Thoracic aorta (tissue), 2 donors: Measurements from ENCODE around the gene RORC. TPM values are rescaled to one million over a fixed set of nuclear protein-coding genes. Genes with fewer than 3 reads are reported as not detected.

ENCODE experiments used
- ATAC-seq: fragments of 150-250 bp; one replicate; pipeline ENCODE4 v1.8.0; 2017; ENCODE audit warnings: low read depth; ENCODE audit not compliant: insufficient number of reproducible peaks, low FRiP score
- DNase-seq: peaks from one replicate; pipeline ENCODE4 v3.0.0-alpha.2; 2020; ENCODE audit warnings: low spot score
- H3K27ac ChIP-seq, 2 donors: fragments of 200-600 bp; sonication (generic); 1 replicate in 1 of 2; 2 replicates in 1 of 2; pipeline ENCODE4 v1.5.1; 2016; ENCODE audit warnings: mild to moderate bottlenecking in 2 of 2, moderate library complexity in 2 of 2
- H3K27me3 ChIP-seq: fragments of 200-600 bp; sonication (generic); replicated peaks from 2 replicates; pipeline ENCODE4 v1.6.0; 2016; ENCODE audit warnings: mild to moderate bottlenecking; ENCODE audit not compliant: insufficient read depth
- H3K36me3 ChIP-seq: fragments of 200-600 bp; sonication (generic); one replicate; pipeline ENCODE4 v1.5.1; 2016
- H3K4me1 ChIP-seq, 2 donors: fragments of 200-600 bp; sonication (generic); 1 replicate in 1 of 2; 2 replicates in 1 of 2; pipeline versions ENCODE4 v1.5.1 to v1.6.0; 2016; ENCODE audit warnings: low read depth in 2 of 2, mild to moderate bottlenecking in 1 of 2; ENCODE audit not compliant: control insufficient read depth in 1 of 2
- H3K4me3 ChIP-seq: fragments of 200-600 bp; sonication (generic); 2 replicates; pipeline ENCODE4 v1.5.1; 2016; ENCODE audit warnings: mild to moderate bottlenecking
- H3K9me3 ChIP-seq: fragments of 200-600 bp; sonication (generic); 2 replicates; pipeline ENCODE4 v1.5.1; 2016
- total RNA-seq, 2 donors: library from RNA; depleted of rRNA; stranded (reverse); fragments of >200 nt; gene quantifications; one replicate each; pipeline versions ENCODE4 v1.1.0 to v1.2.3, GENCODE V29; 2016
- TF ChIP-seq, protein P1 (sequence below): fragments of 200-600 bp; sonication (generic); IDR thresholded peaks from one replicate; pipeline ENCODE4 v1.5.1; 2019; ENCODE audit warnings: antibody characterized with exemption

Gene RORC
- total RNA-seq, 2 donors from 2014 or later: not detected

DNA sequence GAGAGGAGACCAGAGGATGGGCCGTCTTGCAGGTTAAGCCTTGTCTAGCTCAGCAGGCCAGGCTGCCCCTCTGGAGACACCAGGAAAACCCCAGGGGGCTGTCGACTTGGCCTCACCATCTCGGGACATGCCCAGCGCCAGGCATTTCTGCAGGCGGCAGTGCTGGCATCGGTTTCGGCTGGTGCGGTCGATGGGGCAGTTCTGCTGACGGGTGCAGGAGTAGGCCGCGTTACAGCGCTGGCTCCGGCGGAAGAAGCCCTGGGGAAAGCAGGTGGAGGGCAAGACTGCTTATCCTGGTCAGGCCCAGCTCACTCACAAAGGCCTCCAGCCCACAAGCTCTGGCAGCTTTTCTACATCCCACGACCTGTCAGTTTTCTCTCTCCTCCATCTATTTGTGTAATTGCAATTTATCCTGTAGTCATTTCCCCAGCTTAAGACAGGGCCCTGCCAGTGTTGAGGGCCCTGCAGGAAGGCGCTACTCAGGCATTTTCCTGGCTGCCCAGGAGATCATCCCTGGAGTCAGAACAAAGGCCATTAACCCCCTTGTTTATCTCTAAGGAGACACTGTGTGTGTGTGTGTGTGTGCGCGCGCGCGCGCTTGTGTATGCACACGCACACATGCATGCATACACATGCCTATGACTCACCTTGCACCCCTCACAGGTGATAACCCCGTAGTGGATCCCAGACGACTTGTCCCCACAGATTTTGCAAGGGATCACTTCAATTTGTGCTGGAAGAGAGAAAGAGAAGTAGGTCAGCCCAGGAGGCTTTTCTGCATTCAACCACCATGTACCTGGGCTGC, 14.9 kb downstream of the RORC start:
- TF ChIP-seq, protein P1, sequence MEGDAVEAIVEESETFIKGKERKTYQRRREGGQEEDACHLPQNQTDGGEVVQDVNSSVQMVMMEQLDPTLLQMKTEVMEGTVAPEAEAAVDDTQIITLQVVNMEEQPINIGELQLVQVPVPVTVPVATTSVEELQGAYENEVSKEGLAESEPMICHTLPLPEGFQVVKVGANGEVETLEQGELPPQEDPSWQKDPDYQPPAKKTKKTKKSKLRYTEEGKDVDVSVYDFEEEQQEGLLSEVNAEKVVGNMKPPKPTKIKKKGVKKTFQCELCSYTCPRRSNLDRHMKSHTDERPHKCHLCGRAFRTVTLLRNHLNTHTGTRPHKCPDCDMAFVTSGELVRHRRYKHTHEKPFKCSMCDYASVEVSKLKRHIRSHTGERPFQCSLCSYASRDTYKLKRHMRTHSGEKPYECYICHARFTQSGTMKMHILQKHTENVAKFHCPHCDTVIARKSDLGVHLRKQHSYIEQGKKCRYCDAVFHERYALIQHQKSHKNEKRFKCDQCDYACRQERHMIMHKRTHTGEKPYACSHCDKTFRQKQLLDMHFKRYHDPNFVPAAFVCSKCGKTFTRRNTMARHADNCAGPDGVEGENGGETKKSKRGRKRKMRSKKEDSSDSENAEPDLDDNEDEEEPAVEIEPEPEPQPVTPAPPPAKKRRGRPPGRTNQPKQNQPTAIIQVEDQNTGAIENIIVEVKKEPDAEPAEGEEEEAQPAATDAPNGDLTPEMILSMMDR: no peak
- H3K36me3 ChIP-seq: no peaks in the 10 kb centered on the region
- no peaks in the 10 kb centered on the region for H3K27me3 ChIP-seq
- H3K4me3 ChIP-seq: no peak overlapping the region
- no peaks in the 10 kb centered on the region for H3K4me1 ChIP-seq
- DNase-seq: no peak
- no peaks in the 10 kb centered on the region for H3K9me3 ChIP-seq
- no peak for ATAC-seq
- H3K27ac ChIP-seq: no peak overlapping the region

DNA sequence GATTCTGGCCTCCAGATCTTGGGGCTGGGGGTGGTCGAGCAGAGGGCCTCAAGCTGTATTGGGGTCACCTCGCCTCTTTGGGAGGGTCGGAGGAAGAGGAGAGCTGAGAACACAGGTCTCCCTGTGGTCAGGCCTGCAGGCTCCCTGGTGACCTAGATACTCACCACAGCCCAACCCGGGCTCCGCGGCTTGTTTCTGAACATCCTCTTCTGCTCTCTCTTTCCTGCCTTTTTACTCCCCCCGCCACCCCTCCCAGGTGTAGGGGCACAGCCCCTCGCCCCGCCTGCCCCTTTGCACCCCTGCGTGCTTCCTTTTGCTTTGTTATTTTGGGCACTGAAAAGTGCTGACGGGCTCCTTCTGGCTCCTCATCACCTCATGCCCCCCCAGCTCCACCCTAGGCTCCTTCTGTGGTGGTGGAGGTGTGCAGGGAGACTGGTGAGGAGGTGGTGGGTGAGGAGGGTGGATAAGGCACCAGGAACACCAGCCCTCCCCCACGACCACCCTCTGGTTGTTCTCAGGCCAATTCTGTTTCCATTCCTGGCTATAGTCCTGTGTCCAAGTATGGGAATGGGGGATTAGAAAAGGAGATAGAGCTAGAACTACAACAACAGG, 15.8 kb downstream of the RORC start:
- TF ChIP-seq, protein P1: no peak
- H3K4me3 ChIP-seq: no peak overlapping the region
- H3K27ac ChIP-seq: no peak overlapping the region
- ATAC-seq: no peak
- no peaks in the 10 kb centered on the region for H3K36me3 ChIP-seq
- no peak for DNase-seq
- no peaks in the 10 kb centered on the region for H3K9me3 ChIP-seq
- no peaks in the 10 kb centered on the region for H3K27me3 ChIP-seq
- no peaks in the 10 kb centered on the region for H3K4me1 ChIP-seq

DNA sequence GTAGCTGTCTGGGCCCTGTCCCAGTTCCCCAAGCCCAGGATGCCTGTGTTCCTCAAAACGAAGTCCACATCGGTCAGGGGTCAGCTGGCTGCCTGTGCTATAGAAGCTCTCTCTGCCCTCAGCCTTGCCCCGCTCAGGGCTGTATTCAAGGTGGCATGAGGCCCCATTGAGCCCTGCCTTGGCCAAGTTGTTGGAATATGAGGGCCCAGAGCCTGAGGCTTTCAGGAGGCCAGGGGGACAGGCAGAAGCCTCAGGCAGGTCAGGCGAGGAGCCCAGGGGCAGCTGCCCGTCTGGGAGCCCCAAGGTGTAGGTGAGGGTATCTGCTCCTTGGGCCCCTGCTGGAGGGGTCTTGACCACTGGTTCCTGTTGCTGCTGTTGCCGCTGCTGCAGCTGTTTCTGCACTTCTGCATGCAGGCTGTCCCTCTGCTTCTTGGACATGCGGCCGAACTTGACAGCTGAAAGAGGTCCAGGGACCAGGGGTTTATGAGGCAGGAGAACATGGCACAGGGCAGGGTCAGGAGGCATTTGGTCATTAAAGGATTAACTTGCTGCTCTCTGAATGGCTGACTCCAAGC, 16.5 kb downstream of the RORC start:
- H3K4me1 ChIP-seq: no peaks in the 10 kb centered on the region
- ATAC-seq: no peak
- H3K36me3 ChIP-seq: no peaks in the 10 kb centered on the region
- DNase-seq: no peak
- H3K9me3 ChIP-seq: no peaks in the 10 kb centered on the region
- no peak overlapping the region for H3K27ac ChIP-seq
- H3K27me3 ChIP-seq: no peaks in the 10 kb centered on the region
- H3K4me3 ChIP-seq: no peak overlapping the region
- TF ChIP-seq, protein P1: no peak

DNA sequence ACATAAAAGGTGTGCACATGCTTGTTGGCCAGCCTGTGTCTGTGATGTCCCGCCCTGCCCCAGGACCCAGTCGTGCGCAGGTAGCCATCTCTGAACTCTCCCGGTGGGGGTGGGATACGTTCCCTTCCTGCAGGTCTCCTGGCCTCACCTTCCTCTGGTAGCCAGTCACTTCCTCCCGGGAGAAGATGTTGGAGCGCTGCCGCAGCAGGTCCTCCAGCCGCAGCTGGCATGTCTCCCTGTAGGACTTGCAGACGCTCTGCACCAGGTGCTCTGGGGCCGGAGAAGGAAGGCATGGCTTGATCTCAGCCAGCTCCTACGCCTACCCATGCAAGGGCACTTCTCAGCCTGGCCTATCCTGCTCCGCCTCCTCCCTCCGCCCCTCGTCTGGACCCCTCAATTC, 17.2 kb downstream of the RORC start:
- Histone ChIP-seq H3K27ac (no peak overlapping the region), H3K4me1 (no peaks in the 10 kb centered on the region), H3K9me3 (no peaks in the 10 kb centered on the region), H3K36me3 (no peaks in the 10 kb centered on the region), H3K27me3 (no peaks in the 10 kb centered on the region), H3K4me3 (no peak overlapping the region)
- no peak for ATAC-seq
- DNase-seq: no peak
- TF ChIP-seq, protein P1: no peak

DNA sequence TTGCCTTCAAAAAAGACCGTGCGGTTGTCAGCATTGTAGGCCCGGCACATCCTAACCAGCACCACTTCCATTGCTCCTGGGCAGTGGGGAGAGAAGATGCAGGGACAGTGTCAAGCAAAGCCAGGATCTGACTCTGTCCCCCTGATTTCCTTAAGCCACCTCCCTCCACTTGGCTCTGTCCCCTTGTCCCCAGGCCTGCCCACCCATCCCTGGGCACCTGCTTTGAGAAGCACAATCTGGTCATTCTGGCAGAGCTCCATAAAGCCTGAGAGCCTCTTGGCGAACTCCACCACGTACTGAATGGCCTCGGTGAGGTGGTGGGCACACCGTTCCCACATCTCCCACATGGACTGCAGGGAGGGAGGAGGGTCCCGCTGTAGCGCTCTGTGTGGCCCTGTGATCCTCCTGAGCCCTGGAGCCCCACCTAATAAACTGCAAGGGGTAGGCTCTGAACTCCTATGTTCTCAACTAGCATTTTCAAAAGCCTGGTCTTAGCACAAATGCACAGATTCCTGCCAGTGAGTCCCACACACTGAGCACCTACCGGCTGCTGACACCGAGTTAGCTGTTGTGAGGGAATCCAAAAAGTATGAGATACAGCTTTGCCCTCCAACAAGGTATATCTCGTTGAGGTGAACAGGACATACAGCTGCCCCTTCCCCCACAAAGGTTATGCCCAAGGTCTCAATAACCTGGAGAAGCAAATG, 18.2 kb downstream of the RORC start:
- DNase-seq: no peak
- Histone ChIP-seq H3K4me3 (no peak overlapping the region), H3K9me3 (no peaks in the 10 kb centered on the region), H3K4me1 (no peaks in the 10 kb centered on the region), H3K27me3 (no peaks in the 10 kb centered on the region), H3K36me3 (no peaks in the 10 kb centered on the region), H3K27ac (no peak overlapping the region)
- TF ChIP-seq, protein P1: no peak
- no peak for ATAC-seq
